PC-3 (cell line): ENCODE results near the gene SAA4.
A peak's percentile ranks its signal among the peaks of the same experiment; 100 is the strongest.

Experiments
- CTCF ChIP-seq: fragments of 300-600 bp; sonication (generic); conservative IDR thresholded peaks from 2 replicates; pipeline ENCODE4 v1.5.1; 2017; ENCODE audit warnings: antibody characterized with exemption, low read depth, mild to moderate bottlenecking, low read length
- EZH2 ChIP-seq: fragments of 300-600 bp; sonication (generic); IDR thresholded peaks from one replicate; pipeline ENCODE4 v1.6.1; 2017; ENCODE audit warnings: antibody characterized with exemption, mild to moderate bottlenecking, low read length; ENCODE audit not compliant: unreplicated experiment

- peak; percentile 53 for TF ChIP-seq CTCF
- no peak for TF ChIP-seq EZH2
Measured at GRCh38 chr11:18203723-18204122, 32.9 kb downstream of the SAA4 start.
